Measurements from ENCODE around the gene SRD5A2. TPM values are rescaled to one million over a fixed set of nuclear protein-coding genes. Genes with fewer than 3 reads are reported as not detected.
"Not testable (repeated sequence)": the region's sequence is repeated elsewhere in the genome, so short reads cannot be mapped to it uniquely, and the experiment has no call there.

SRD5A2 gene
- total RNA-seq, 1 donor from 2014 or later = not detected

- no peaks in the 10 kb centered on the region for H3K4me1 Mint-ChIP-seq (ENCODE audit: low read depth)
- intact Hi-C loops (cut with micrococcal nuclease) = loop anchor here (10.0 kb wide), 1 partner anchor 172 kb away; no protein-coding TSS in a partner anchor
- no peak overlapping the region for H3K27ac Mint-ChIP-seq
- H3K9me3 Mint-ChIP-seq = no peaks in the 10 kb centered on the region
- DNase-seq (ENCODE audit: low spot score) = no peak
- no peaks in the 10 kb centered on the region for H3K36me3 Mint-ChIP-seq (ENCODE audit: low read depth)
- H3K4me3 Mint-ChIP-seq = no peak overlapping the region
- peaks cover 4% of the 10 kb centered on the region for H3K27me3 Mint-ChIP-seq (ENCODE audit: insufficient read depth)
Observed at GRCh38 chr2:31526946-31527732, 53.6 kb downstream of the SRD5A2 start.

GRCh38 chr2:31525876-31526275 is 54.9 kb downstream of the SRD5A2 start:
- intact Hi-C loops (cut with micrococcal nuclease) = loop anchor here (10.0 kb wide), 1 partner anchor 171 kb away; no protein-coding TSS in a partner anchor
- DNase-seq (ENCODE audit: low spot score) = no peak
- peaks cover 6% of the 10 kb centered on the region for H3K27me3 Mint-ChIP-seq (ENCODE audit: insufficient read depth)
- H3K4me3 Mint-ChIP-seq = no peak overlapping the region
- no peak overlapping the region for H3K27ac Mint-ChIP-seq
- H3K9me3 Mint-ChIP-seq = no peaks in the 10 kb centered on the region
- H3K36me3 Mint-ChIP-seq (ENCODE audit: low read depth) = no peaks in the 10 kb centered on the region
- H3K4me1 Mint-ChIP-seq (ENCODE audit: low read depth) = no peaks in the 10 kb centered on the region

- Mint-ChIP-seq H3K9me3 (no peaks in the 10 kb centered on the region), H3K4me3 (no peak overlapping the region), H3K4me1 (ENCODE audit: low read depth) (no peaks in the 10 kb centered on the region), H3K27me3 (ENCODE audit: insufficient read depth) (peaks cover 6% of the 10 kb centered on the region), H3K36me3 (ENCODE audit: low read depth) (no peaks in the 10 kb centered on the region), H3K27ac (no peak overlapping the region)
- no peak for DNase-seq (ENCODE audit: low spot score)
- intact Hi-C loops (cut with micrococcal nuclease) = loop anchor here (1.0 to 10.0 kb wide), 2 partner anchors 170 to 1359 kb away; no protein-coding TSS in a partner anchor
Observed at GRCh38 chr2:31524592-31524991, 56.1 kb downstream of the SRD5A2 start.

DNA sequence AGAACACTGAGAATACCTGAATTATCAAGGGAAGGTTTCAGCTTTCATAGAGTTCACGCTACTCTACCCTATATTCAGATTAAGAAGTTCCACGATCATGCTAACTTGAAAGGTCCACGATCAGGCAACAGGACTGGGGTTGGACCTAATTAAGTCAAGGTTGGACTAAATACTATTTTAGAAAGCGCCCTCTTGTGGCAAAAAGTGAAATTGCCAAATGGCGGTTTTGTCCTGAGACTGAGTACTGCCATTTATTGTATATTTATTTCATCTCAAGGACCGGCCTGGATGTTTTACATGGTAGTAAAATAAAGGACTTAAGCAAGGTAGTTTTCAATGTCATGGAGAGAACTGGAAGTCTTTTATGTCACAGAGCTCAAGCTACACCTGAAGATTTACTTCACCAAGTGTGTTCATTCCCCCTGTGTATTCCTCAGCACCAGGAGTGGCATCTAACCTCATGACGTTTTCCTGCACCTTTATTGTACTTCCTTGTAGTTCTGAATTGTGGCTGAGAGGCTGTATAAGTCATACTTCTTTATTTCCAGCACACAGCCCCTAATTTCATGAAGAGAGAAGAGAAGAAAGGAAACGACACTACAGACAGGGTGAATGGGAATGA is 56.8 kb downstream of the SRD5A2 start:
- Mint-ChIP-seq H3K4me1 (ENCODE audit: low read depth) (no peaks in the 10 kb centered on the region), H3K27ac (no peak overlapping the region), H3K9me3 (no peaks in the 10 kb centered on the region), H3K27me3 (ENCODE audit: insufficient read depth) (peaks cover 6% of the 10 kb centered on the region), H3K4me3 (no peak overlapping the region), H3K36me3 (ENCODE audit: low read depth) (no peaks in the 10 kb centered on the region)
- intact Hi-C loops (cut with micrococcal nuclease) = loop anchor here (1.0 to 10.0 kb wide), 3 partner anchors 169 to 1359 kb away; no protein-coding TSS in a partner anchor
- DNase-seq (ENCODE audit: low spot score) = peak; percentile 17

- Mint-ChIP-seq H3K9me3 (no peaks in the 10 kb centered on the region), H3K27ac (no peak overlapping the region), H3K27me3 (ENCODE audit: insufficient read depth) (peaks cover 6% of the 10 kb centered on the region), H3K4me3 (no peak overlapping the region), H3K4me1 (ENCODE audit: low read depth) (no peaks in the 10 kb centered on the region), H3K36me3 (ENCODE audit: low read depth) (no peaks in the 10 kb centered on the region)
- DNase-seq (ENCODE audit: low spot score) = no peak
- intact Hi-C loops (cut with micrococcal nuclease) = loop anchor here (2.0 to 10.0 kb wide), 2 partner anchors 168 to 290 kb away; no protein-coding TSS in a partner anchor
Observed at GRCh38 chr2:31522786-31523185, 58.0 kb downstream of the SRD5A2 start.

GRCh38 chr2:31517442-31518203 is 63.1 kb downstream of the SRD5A2 start:
- intact Hi-C loops (cut with micrococcal nuclease) = no loop called here
- Mint-ChIP-seq H3K4me3 (no peak overlapping the region), H3K4me1 (ENCODE audit: low read depth) (no peaks in the 10 kb centered on the region), H3K36me3 (ENCODE audit: low read depth) (no peaks in the 10 kb centered on the region), H3K27me3 (ENCODE audit: insufficient read depth) (peaks cover 5% of the 10 kb centered on the region), H3K9me3 (no peaks in the 10 kb centered on the region), H3K27ac (no peak overlapping the region)
- DNase-seq (ENCODE audit: low spot score) = no peak

GRCh38 chr2:31515586-31515985 is 65.2 kb downstream of the SRD5A2 start:
- Mint-ChIP-seq H3K9me3 (no peaks in the 10 kb centered on the region), H3K27ac (no peak overlapping the region), H3K4me1 (ENCODE audit: low read depth) (no peaks in the 10 kb centered on the region), H3K4me3 (no peak overlapping the region), H3K27me3 (ENCODE audit: insufficient read depth) (peaks cover 2% of the 10 kb centered on the region), H3K36me3 (ENCODE audit: low read depth) (no peaks in the 10 kb centered on the region)
- intact Hi-C loops (cut with micrococcal nuclease) = no loop called here
- no peak for DNase-seq (ENCODE audit: low spot score)

DNA sequence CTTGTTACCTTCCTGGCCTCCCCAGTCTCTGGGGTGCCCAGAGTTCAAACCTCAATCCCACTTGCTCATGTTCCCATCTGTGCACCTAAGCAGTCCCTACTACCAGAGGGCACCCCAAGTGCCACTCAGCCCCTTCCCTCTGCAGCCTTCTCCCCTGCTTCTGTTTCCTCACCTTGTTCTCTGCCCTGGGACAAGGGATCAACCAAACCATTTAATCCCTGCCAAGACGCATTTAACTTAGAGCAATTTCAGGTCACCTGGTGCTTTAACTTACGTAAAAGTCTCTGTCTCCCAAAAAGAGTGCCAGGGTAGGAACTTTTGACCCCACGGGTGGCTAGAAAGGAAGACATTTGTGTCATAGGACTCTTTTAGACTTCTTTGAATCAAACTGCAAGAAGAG is 67.2 kb downstream of the SRD5A2 start:
- intact Hi-C loops (cut with micrococcal nuclease) = no loop called here
- Mint-ChIP-seq H3K27ac (no peak overlapping the region), H3K9me3 (no peaks in the 10 kb centered on the region), H3K4me3 (no peak overlapping the region), H3K27me3 (ENCODE audit: insufficient read depth) (peaks cover 8% of the 10 kb centered on the region), H3K36me3 (ENCODE audit: low read depth) (no peaks in the 10 kb centered on the region), H3K4me1 (ENCODE audit: low read depth) (no peaks in the 10 kb centered on the region)
- DNase-seq (ENCODE audit: low spot score) = no peak

DNA sequence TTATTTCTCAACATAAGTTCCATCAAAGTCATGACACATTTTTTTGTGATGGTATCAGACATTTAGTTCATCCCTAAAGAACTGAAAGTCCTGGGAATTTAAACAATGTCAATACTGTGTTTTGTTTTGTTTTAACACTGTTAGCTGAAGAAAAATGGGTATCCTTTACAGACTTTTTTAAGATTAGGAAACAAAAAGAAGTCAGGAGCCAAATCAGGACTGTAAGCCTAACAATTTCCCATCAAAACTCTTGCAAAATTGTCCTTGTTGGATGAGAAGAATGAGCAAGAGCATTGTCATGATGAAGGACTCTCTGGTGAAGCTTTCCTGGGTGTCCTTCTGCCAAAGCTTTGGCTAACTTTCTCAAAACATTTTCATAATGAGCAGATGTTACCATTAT is 69.4 kb downstream of the SRD5A2 start:
- H3K36me3 Mint-ChIP-seq (ENCODE audit: low read depth) = no peaks in the 10 kb centered on the region
- intact Hi-C loops (cut with micrococcal nuclease) = no loop called here
- no peak overlapping the region for H3K27ac Mint-ChIP-seq
- no peak for DNase-seq (ENCODE audit: low spot score)
- H3K4me1 Mint-ChIP-seq (ENCODE audit: low read depth) = no peaks in the 10 kb centered on the region
- H3K9me3 Mint-ChIP-seq = no peaks in the 10 kb centered on the region
- no peak overlapping the region for H3K4me3 Mint-ChIP-seq
- H3K27me3 Mint-ChIP-seq (ENCODE audit: insufficient read depth) = peaks cover 8% of the 10 kb centered on the region

GRCh38 chr2:31505111-31505510 is 75.6 kb downstream of the SRD5A2 start:
- Mint-ChIP-seq H3K27ac (no peak overlapping the region), H3K36me3 (ENCODE audit: low read depth) (no peaks in the 10 kb centered on the region), H3K4me1 (ENCODE audit: low read depth) (no peaks in the 10 kb centered on the region), H3K27me3 (ENCODE audit: insufficient read depth) (peaks cover 11% of the 10 kb centered on the region), H3K9me3 (no peaks in the 10 kb centered on the region), H3K4me3 (no peak overlapping the region)
- intact Hi-C loops (cut with micrococcal nuclease) = no loop called here
- no peak for DNase-seq (ENCODE audit: low spot score)

DNA sequence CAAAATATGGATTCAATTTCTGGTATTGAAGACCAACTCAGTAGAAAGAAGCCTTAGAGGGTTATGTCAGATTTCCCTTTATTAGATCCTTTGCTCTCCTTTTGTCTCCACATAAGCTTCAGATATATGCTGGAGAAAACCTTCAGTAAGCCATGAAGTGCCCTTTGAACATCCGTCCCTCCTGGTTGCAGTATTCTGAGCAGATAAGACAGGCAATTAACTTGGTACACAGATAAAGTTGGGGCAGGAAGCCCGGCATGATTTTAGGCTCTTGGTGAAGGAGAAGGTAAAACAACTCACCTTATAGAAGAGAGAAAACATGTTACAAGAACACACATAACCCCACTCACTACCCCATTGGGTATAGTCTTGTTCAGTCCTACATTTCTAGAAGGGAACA is 76.4 kb downstream of the SRD5A2 start:
- no peak overlapping the region for H3K4me3 Mint-ChIP-seq
- intact Hi-C loops (cut with micrococcal nuclease) = no loop called here
- no peaks in the 10 kb centered on the region for H3K36me3 Mint-ChIP-seq (ENCODE audit: low read depth)
- DNase-seq (ENCODE audit: low spot score) = no peak
- no peak overlapping the region for H3K27ac Mint-ChIP-seq
- H3K27me3 Mint-ChIP-seq (ENCODE audit: insufficient read depth) = peaks cover 11% of the 10 kb centered on the region
- no peaks in the 10 kb centered on the region for H3K4me1 Mint-ChIP-seq (ENCODE audit: low read depth)
- H3K9me3 Mint-ChIP-seq = no peaks in the 10 kb centered on the region

GRCh38 chr2:31496451-31496874 is 84.3 kb downstream of the SRD5A2 start:
- H3K4me1 Mint-ChIP-seq (ENCODE audit: low read depth); H3K27ac Mint-ChIP-seq; H3K36me3 Mint-ChIP-seq (ENCODE audit: low read depth); H3K9me3 Mint-ChIP-seq; H3K4me3 Mint-ChIP-seq; intact Hi-C loops (cut with micrococcal nuclease); H3K27me3 Mint-ChIP-seq (ENCODE audit: insufficient read depth); DNase-seq (ENCODE audit: low spot score): not testable (repeated sequence)

DNA sequence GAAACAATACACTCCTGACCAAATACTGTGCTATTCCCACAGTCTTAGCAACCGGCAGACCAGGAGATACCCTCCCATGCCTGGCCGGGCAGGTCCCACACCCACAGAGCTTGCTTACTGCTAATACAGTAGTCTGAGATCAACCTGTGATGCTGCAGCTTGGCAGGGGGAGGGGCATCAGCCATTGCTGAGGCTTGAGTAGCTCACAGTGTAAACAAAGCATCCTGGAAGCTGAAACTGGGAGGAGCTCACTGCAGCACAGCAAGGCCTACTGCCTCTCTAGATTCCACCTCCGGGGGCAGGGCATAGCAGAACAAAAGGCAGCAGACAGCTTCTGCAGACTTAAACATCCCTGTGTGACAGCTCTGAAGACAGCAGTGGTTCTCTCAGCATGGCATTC is 91.4 kb downstream of the SRD5A2 start:
- H3K4me1 Mint-ChIP-seq (ENCODE audit: low read depth); H3K36me3 Mint-ChIP-seq (ENCODE audit: low read depth); H3K4me3 Mint-ChIP-seq; intact Hi-C loops (cut with micrococcal nuclease); H3K27ac Mint-ChIP-seq; H3K27me3 Mint-ChIP-seq (ENCODE audit: insufficient read depth); H3K9me3 Mint-ChIP-seq; DNase-seq (ENCODE audit: low spot score): not testable (repeated sequence)
